SU-DHL-6 (cell line): ENCODE measurements around the gene HMGCLL1.

Experiments
- H2AFZ ChIP-seq: fragments of 200-600 bp; sonication (generic); 2 replicates; pipeline ENCODE4 v1.6.1; 2014; ENCODE audit warnings: low read depth, mild to moderate bottlenecking, moderate library complexity, mixed read lengths, antibody characterized with exemption, low read length; ENCODE audit not compliant: severe bottlenecking
- H3F3A ChIP-seq: fragments of 200-600 bp; shearing (Covaris generic); 2 replicates; pipeline ENCODE4 v1.6.0; 2016; ENCODE audit warnings: antibody characterized with exemption, mild to moderate bottlenecking; ENCODE audit not compliant: insufficient read depth
- H3K27ac ChIP-seq: fragments of 200-600 bp; sonication (generic); 2 replicates; pipeline ENCODE4 v1.5.1; 2016; ENCODE audit warnings: low read depth, mild to moderate bottlenecking, low read length, moderate library complexity, mixed read lengths
- H3K27me3 ChIP-seq: fragments of 200-600 bp; sonication (generic), shearing (Covaris generic); 2 replicates; pipeline ENCODE4 v1.6.0; 2014; ENCODE audit warnings: mild to moderate bottlenecking, low read length
- H3K36me3 ChIP-seq: fragments of 200-600 bp; sonication (generic); 2 replicates; pipeline ENCODE4 v1.6.1; 2014; ENCODE audit warnings: mild to moderate bottlenecking, low read length, mixed read lengths
- H3K4me2 ChIP-seq: fragments of 300-600, 200-600 bp; shearing (Covaris generic), sonication (generic); 2 replicates; pipeline ENCODE4 v1.6.0; 2014; ENCODE audit warnings: low read length, low read depth, mild to moderate bottlenecking; ENCODE audit not compliant: poor library complexity, severe bottlenecking
- H3K4me3 ChIP-seq: fragments of 200-600 bp; sonication (generic); 2 replicates; pipeline ENCODE4 v1.5.1; 2014; ENCODE audit warnings: antibody characterized with exemption, low read length, mild to moderate bottlenecking, mixed read lengths; ENCODE audit not compliant: insufficient read depth, poor library complexity, severe bottlenecking
- H3K79me2 ChIP-seq: fragments of 200-600 bp; sonication (generic); 2 replicates; pipeline ENCODE4 v1.6.1; 2014; ENCODE audit warnings: mild to moderate bottlenecking, low read length, moderate library complexity; ENCODE audit not compliant: insufficient read depth
- H3K9ac ChIP-seq: fragments of 200-600 bp; sonication (generic); 2 replicates; pipeline ENCODE4 v1.7.0; 2014; ENCODE audit warnings: mild to moderate bottlenecking, low read length
- H3K9me2 ChIP-seq: fragments of 200-600 bp; sonication (generic); replicated peaks from 2 replicates; pipeline ENCODE4 v1.6.1; 2014; ENCODE audit warnings: low read length; ENCODE audit not compliant: insufficient read depth
- H3K9me3 ChIP-seq: fragments of 200-600 bp; sonication (generic); 2 replicates; pipeline ENCODE4 v1.6.1; 2014; ENCODE audit warnings: low read length, mixed read lengths; ENCODE audit not compliant: insufficient read depth
- H4K20me1 ChIP-seq: fragments of 200-600 bp; sonication (generic); 2 replicates; pipeline ENCODE4 v1.6.1; 2014; ENCODE audit warnings: low read depth, mild to moderate bottlenecking, antibody characterized with exemption, low read length, moderate library complexity, mixed read lengths
- CTCF ChIP-seq: fragments of 200-600 bp; sonication (generic); IDR thresholded peaks from one replicate; pipeline ENCODE4 v1.5.1; 2017; ENCODE audit warnings: antibody characterized with exemption, mild to moderate bottlenecking, low read length, moderate library complexity; ENCODE audit not compliant: insufficient read depth, poor library complexity, severe bottlenecking
- EZH2phosphoT487 ChIP-seq: fragments of 200-600 bp; sonication (generic), shearing (Covaris generic); conservative IDR thresholded peaks from 2 replicates; pipeline ENCODE4 v1.6.1; 2018; ENCODE audit warnings: mild to moderate bottlenecking, antibody characterized with exemption, low read length, moderate library complexity, mixed read lengths

HMGCLL1 gene

GRCh38 chr6:55473722-55474121 is 105.3 kb downstream of the HMGCLL1 start:
- Histone ChIP-seq H3K36me3 (no peaks in the 10 kb centered on the region), H3K9me2 (no peaks in the 10 kb centered on the region), H4K20me1 (no peaks in the 10 kb centered on the region; the same call in 1 of the 2 replicates), H3F3A (no peaks in the 10 kb centered on the region), H3K9me3 (no peaks in the 10 kb centered on the region), H3K27ac (no peak overlapping the region), H3K27me3 (no peaks in the 10 kb centered on the region), H2AFZ (no peak overlapping the region), H3K79me2 (no peaks in the 10 kb centered on the region), H3K4me2 (no peak overlapping the region), H3K9ac (no peak overlapping the region), H3K4me3 (no peak overlapping the region)
- TF ChIP-seq CTCF = no peak

GRCh38 chr6:55469951-55470366 is 109.0 kb downstream of the HMGCLL1 start:
- Histone ChIP-seq H3K4me2 (no peak overlapping the region), H2AFZ (no peak overlapping the region)

GRCh38 chr6:55456016-55456415 is 123.0 kb downstream of the HMGCLL1 start:
- H3K79me2 ChIP-seq = no peaks in the 10 kb centered on the region
- H3K36me3 ChIP-seq = no peaks in the 10 kb centered on the region
- no peak for TF ChIP-seq EZH2phosphoT487
- no peak overlapping the region for H3K9ac ChIP-seq
- H3K9me3 ChIP-seq = no peaks in the 10 kb centered on the region
- no peak overlapping the region for H3K4me3 ChIP-seq
- no peak overlapping the region for H3K4me2 ChIP-seq
- no peaks in the 10 kb centered on the region for H3K9me2 ChIP-seq
- no peaks in the 10 kb centered on the region for H3K27me3 ChIP-seq
- no peak overlapping the region for H3K27ac ChIP-seq
- no peak overlapping the region for H2AFZ ChIP-seq
- no peaks in the 10 kb centered on the region for H4K20me1 ChIP-seq
- no peaks in the 10 kb centered on the region for H3F3A ChIP-seq

More at GRCh38 chr6:55469951-55470366, 109.0 kb downstream of the HMGCLL1 start:
- Histone ChIP-seq H3K4me3 (no peak overlapping the region), H3K9me3 (no peaks in the 10 kb centered on the region), H3K27me3 (no peaks in the 10 kb centered on the region), H3K9me2 (no peaks in the 10 kb centered on the region), H3F3A (no peaks in the 10 kb centered on the region), H3K36me3 (no peaks in the 10 kb centered on the region), H3K9ac (no peak overlapping the region), H4K20me1 (no peaks in the 10 kb centered on the region), H3K27ac (no peak overlapping the region), H3K79me2 (no peaks in the 10 kb centered on the region)
- TF ChIP-seq CTCF (no peak), EZH2phosphoT487 (no peak)

- no peaks in the 10 kb centered on the region for H3K9me3 ChIP-seq
- H3K36me3 ChIP-seq = no peaks in the 10 kb centered on the region
- H2AFZ ChIP-seq = no peak overlapping the region
- H3K9me2 ChIP-seq = no peaks in the 10 kb centered on the region
- no peak overlapping the region for H3K9ac ChIP-seq
- no peak overlapping the region for H3K4me3 ChIP-seq
- no peaks in the 10 kb centered on the region for H3F3A ChIP-seq
- no peak overlapping the region for H3K4me2 ChIP-seq
- no peaks in the 10 kb centered on the region for H3K27me3 ChIP-seq
- no peak overlapping the region for H3K27ac ChIP-seq
- no peaks in the 10 kb centered on the region for H3K79me2 ChIP-seq
- H4K20me1 ChIP-seq = no peaks in the 10 kb centered on the region
- TF ChIP-seq EZH2phosphoT487 (no peak), CTCF (no peak)
These were observed 129.0 kb downstream of the HMGCLL1 start for GRCh38 chr6:55450005-55450404.
